Stimulated activated naive CD8-positive, alpha-beta T cell treated with anti-CD3 and anti-CD28 coated beads, Interleukin-15, amount 100 ng/mL, for 72 hours (primary cell): ENCODE measurements around the gene LMF1.
A peak's percentile ranks its signal among the peaks of the same experiment; 100 is the strongest.
"Not testable (repeated sequence)": the region's sequence is repeated elsewhere in the genome, so short reads cannot be mapped to it uniquely, and the experiment has no call there.

Experiments
- ATAC-seq: fragments of 150-1000 bp; cut with Tn5 transposase; 2 replicates; pipeline ENCODE4 v1.10.0; 2021; ENCODE audit warnings: mild to moderate bottlenecking, moderate library complexity
- DNase-seq, 2 donors: peaks; one replicate each; pipeline ENCODE4 v3.0.0; 2021 to 2022
- H3K27ac Mint-ChIP-seq, 2 donors: one replicate each; pipeline ENCODE4 v1.8.0; 2022; ENCODE audit warnings: mild to moderate bottlenecking in 2 of 2, mixed read lengths in 2 of 2, moderate library complexity in 2 of 2
- H3K27me3 Mint-ChIP-seq: one replicate; pipeline ENCODE4 v1.8.0; 2022; ENCODE audit warnings: mixed read lengths
- H3K4me1 Mint-ChIP-seq: one replicate; pipeline ENCODE4 v1.8.0; 2022; ENCODE audit warnings: mild to moderate bottlenecking, mixed read lengths
- H3K4me3 Mint-ChIP-seq, 2 donors: one replicate each; pipeline ENCODE4 v1.8.0; 2022; ENCODE audit warnings: mild to moderate bottlenecking in 2 of 2, mixed read lengths in 2 of 2, moderate library complexity in 1 of 2
- H3K9me3 Mint-ChIP-seq, 2 donors: one replicate each; pipeline ENCODE4 v1.8.0; 2022; ENCODE audit warnings: mixed read lengths in 2 of 2

The LMF1 gene

GRCh38 chr16:870856-871561, 99.8 kb downstream of the LMF1 start:
- DNase-seq (no peak), ATAC-seq (no peak)
- Mint-ChIP-seq H3K4me1 (no peaks in the 10 kb centered on the region), H3K9me3 (no peaks in the 10 kb centered on the region), H3K4me3 (no peak overlapping the region), H3K27me3 (no peaks in the 10 kb centered on the region), H3K27ac (peak overlapping the region in 1 of 2 donors; percentile 82)

- H3K4me3 Mint-ChIP-seq, result no peak overlapping the region
- H3K9me3 Mint-ChIP-seq, result no peaks in the 10 kb centered on the region
- H3K27ac Mint-ChIP-seq, result no peak overlapping the region
Observed at GRCh38 chr16:869823-870641, 100.8 kb downstream of the LMF1 start.

GRCh38 chr16:868846-869822, 101.7 kb downstream of the LMF1 start:
- peak; percentile 22 for ATAC-seq
- DNase-seq, result no peak
- Mint-ChIP-seq H3K4me1 (no peaks in the 10 kb centered on the region), H3K27ac (no peak overlapping the region), H3K4me3 (no peak overlapping the region), H3K9me3 (peaks cover 0 to 2% of the 10 kb centered on the region in 2 donors), H3K27me3 (no peaks in the 10 kb centered on the region)

More at GRCh38 chr16:869823-870641, 100.8 kb downstream of the LMF1 start:
- Mint-ChIP-seq H3K4me1 (no peaks in the 10 kb centered on the region), H3K27me3 (no peaks in the 10 kb centered on the region)
- ATAC-seq, result no peak
- no peak for DNase-seq

- Mint-ChIP-seq H3K27me3 (no peaks in the 10 kb centered on the region), H3K4me1 (peaks cover 4% of the 10 kb centered on the region), H3K27ac (no peak overlapping the region), H3K4me3 (no peak overlapping the region), H3K9me3 (peaks cover 0 to 9% of the 10 kb centered on the region in 2 donors)
- DNase-seq, result no peak
- ATAC-seq, result no peak
Observed at GRCh38 chr16:868386-868755, 102.4 kb downstream of the LMF1 start.

GRCh38 chr16:867421-868385, 103.1 kb downstream of the LMF1 start:
- no peak overlapping the region for H3K4me3 Mint-ChIP-seq

GRCh38 chr16:866252-866896, 104.4 kb downstream of the LMF1 start:
- H3K9me3 Mint-ChIP-seq, result peaks cover 0 to 26% of the 10 kb centered on the region in 2 donors
- no peaks in the 10 kb centered on the region for H3K27me3 Mint-ChIP-seq
- DNase-seq (no peak), ATAC-seq (no peak)
- H3K4me1 Mint-ChIP-seq, result peaks cover 4% of the 10 kb centered on the region
- H3K4me3 Mint-ChIP-seq, result no peak overlapping the region
- peak overlapping the region in 1 of 2 donors; percentile 74 for H3K27ac Mint-ChIP-seq

More at GRCh38 chr16:867421-868385, 103.1 kb downstream of the LMF1 start:
- no peaks in the 10 kb centered on the region for H3K27me3 Mint-ChIP-seq
- DNase-seq, result no peak
- H3K27ac Mint-ChIP-seq, result no peak overlapping the region
- peaks cover 4% of the 10 kb centered on the region for H3K4me1 Mint-ChIP-seq
- peaks cover 0 to 16% of the 10 kb centered on the region in 2 donors for H3K9me3 Mint-ChIP-seq
- no peak for ATAC-seq

GRCh38 chr16:865026-865425, 105.8 kb downstream of the LMF1 start:
- Mint-ChIP-seq H3K27ac (no peak overlapping the region), H3K4me3 (no peak overlapping the region), H3K27me3 (no peaks in the 10 kb centered on the region), H3K9me3 (peaks cover 5 to 35% of the 10 kb centered on the region in 2 donors), H3K4me1 (peaks cover 4% of the 10 kb centered on the region)
- DNase-seq, result no peak
- ATAC-seq, result no peak

- H3K4me3 Mint-ChIP-seq, result no peak overlapping the region
- no peak for DNase-seq
- no peak overlapping the region for H3K27ac Mint-ChIP-seq
- H3K27me3 Mint-ChIP-seq, result no peaks in the 10 kb centered on the region
- ATAC-seq, result no peak
- H3K9me3 Mint-ChIP-seq, result peaks cover 5 to 40% of the 10 kb centered on the region in 2 donors
- H3K4me1 Mint-ChIP-seq, result peaks cover 4% of the 10 kb centered on the region
Observed at GRCh38 chr16:861446-861845, 109.3 kb downstream of the LMF1 start.

- DNase-seq, result no peak
- ATAC-seq, result no peak
- Mint-ChIP-seq H3K4me3 (no peak overlapping the region), H3K27ac (no peak overlapping the region), H3K27me3 (no peaks in the 10 kb centered on the region), H3K4me1 (peaks cover 4% of the 10 kb centered on the region), H3K9me3 (peaks cover 5 to 40% of the 10 kb centered on the region in 2 donors)
Observed at GRCh38 chr16:860891-861290, 109.9 kb downstream of the LMF1 start.

- peaks cover 5 to 37% of the 10 kb centered on the region in 2 donors for H3K9me3 Mint-ChIP-seq
- not testable (repeated sequence) for H3K4me3 Mint-ChIP-seq, H3K4me1 Mint-ChIP-seq, ATAC-seq, DNase-seq, H3K27ac Mint-ChIP-seq, H3K27me3 Mint-ChIP-seq
Observed at GRCh38 chr16:858971-859370, 111.8 kb downstream of the LMF1 start.

- not testable (repeated sequence) for DNase-seq, H3K27ac Mint-ChIP-seq, H3K27me3 Mint-ChIP-seq, H3K4me1 Mint-ChIP-seq, ATAC-seq, H3K4me3 Mint-ChIP-seq
- peaks cover 5 to 31% of the 10 kb centered on the region in 2 donors for H3K9me3 Mint-ChIP-seq
Observed at GRCh38 chr16:858441-858840, 112.3 kb downstream of the LMF1 start.

- ATAC-seq, result no peak
- Mint-ChIP-seq H3K4me1 (no peaks in the 10 kb centered on the region), H3K27me3 (no peaks in the 10 kb centered on the region), H3K9me3 (peaks cover 5 to 18% of the 10 kb centered on the region in 2 donors), H3K4me3 (no peak overlapping the region), H3K27ac (peak overlapping the region in 1 of 2 donors; percentile 93)
- no peak for DNase-seq
Observed at GRCh38 chr16:856811-857210, 114.0 kb downstream of the LMF1 start.

GRCh38 chr16:856101-856500, 114.7 kb downstream of the LMF1 start:
- no peak overlapping the region for H3K4me3 Mint-ChIP-seq
- no peaks in the 10 kb centered on the region for H3K27me3 Mint-ChIP-seq
- no peaks in the 10 kb centered on the region for H3K4me1 Mint-ChIP-seq
- DNase-seq (no peak), ATAC-seq (no peak)
- H3K9me3 Mint-ChIP-seq, result peaks cover 5 to 13% of the 10 kb centered on the region in 2 donors
- peak overlapping the region in 1 of 2 donors; percentile 76 for H3K27ac Mint-ChIP-seq

- Mint-ChIP-seq H3K4me1 (no peaks in the 10 kb centered on the region), H3K9me3 (peaks cover 1 to 11% of the 10 kb centered on the region in 2 donors), H3K4me3 (no peak overlapping the region), H3K27me3 (no peaks in the 10 kb centered on the region), H3K27ac (peak overlapping the region in 1 of 2 donors; percentile 76)
- no peak for DNase-seq
- no peak for ATAC-seq
Observed at GRCh38 chr16:855471-855870, 115.3 kb downstream of the LMF1 start.
